Measurements from ENCODE around the gene RET.
A peak's percentile ranks its signal among the peaks of the same experiment; 100 is the strongest.
"Not testable (repeated sequence)": the region's sequence is repeated elsewhere in the genome, so short reads cannot be mapped to it uniquely, and the experiment has no call there.

RET gene

DNA sequence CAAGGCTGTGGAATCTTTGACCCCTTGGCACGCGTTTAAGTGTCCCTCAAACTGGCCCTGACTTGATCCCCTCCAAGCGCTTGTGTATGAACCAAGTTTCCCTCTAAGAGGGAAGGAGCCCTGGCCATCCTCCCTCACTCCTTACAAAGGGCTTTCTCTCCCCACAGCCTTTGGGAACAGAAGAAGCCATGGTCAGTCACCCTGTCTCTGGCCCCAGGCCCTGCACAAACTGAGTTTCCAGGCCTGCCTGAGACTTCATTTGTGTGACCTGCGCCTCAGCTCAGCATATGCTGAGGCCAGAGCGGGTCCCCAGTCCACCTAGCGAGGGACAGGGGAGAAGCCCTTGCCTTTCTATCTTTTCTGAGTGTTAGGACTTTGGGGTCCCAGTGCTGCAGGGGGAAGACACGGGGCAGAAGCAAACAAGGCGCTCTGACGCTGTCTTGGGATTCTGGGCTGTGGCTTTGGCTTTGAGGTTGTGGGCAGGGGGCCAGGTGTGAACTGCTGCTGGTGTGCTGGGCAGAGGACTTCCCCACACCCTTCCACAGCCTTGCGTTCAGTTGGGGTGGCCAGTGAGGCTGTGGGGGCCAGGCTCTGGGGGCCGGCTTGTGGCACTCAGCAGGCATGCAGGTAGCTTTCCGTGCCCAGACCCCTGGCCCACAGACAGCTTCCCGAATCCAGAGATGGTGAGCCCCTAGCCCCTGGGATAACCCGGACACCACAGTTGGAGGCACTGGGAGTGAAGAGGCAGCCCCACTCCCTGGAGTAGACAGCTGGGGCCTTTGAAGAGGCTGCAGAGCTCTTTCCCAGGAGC, 1.5 kb downstream of the RET start:
- no peak for DNase-seq (ENCODE audit: low read depth)

GRCh38 chr10:43078986-43079273, 2.1 kb downstream of the RET start:
- no peak for DNase-seq (ENCODE audit: low read depth)

GRCh38 chr10:43079856-43080255, 3.0 kb downstream of the RET start:
- DNase-seq (ENCODE audit: low read depth) = no peak

DNA sequence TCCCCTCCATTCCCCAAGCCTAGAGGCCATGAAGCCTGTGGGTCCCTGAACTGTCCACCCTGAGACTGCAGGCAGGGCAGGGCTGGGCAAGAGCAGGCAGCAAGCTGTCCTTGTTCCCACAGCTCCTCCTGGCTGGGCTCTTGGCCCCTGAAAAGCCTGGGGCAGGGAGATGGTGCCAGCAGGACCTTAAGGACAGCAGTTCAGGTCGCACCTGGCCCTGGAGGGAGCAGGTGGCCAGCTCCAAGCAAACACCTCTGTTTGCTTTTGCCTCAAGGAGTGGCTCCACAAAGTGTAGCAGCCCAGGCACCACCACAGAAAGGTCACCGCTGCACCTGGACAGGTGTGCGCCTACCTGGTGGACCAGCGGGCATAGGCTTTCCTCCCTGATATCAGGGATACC, 5.2 kb downstream of the RET start:
- DNase-seq (ENCODE audit: low read depth) = no peak

DNA sequence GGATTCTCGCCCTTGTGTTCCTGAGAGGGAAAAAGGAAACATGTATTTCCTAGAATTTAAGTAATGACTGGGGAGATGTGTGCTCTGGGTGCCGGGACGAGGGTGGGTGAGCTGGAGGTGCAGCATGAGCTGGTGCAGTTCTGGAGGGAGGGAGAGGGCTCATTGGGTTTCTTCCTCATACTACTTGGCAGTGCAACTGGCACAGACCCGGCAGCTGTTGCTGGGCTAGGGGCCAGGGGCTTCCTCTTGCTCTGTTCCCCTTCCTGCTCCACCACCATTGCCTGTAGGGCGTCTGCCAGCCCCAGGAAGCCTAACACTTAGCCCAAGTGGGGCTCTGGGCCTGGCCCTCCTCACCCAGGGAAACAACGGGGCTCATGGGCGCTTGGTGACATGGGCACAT, 5.9 kb downstream of the RET start:
- DNase-seq (ENCODE audit: low read depth) = no peak

GRCh38 chr10:43083764-43084163, 6.9 kb downstream of the RET start:
- no peak for DNase-seq (ENCODE audit: low read depth)

DNA sequence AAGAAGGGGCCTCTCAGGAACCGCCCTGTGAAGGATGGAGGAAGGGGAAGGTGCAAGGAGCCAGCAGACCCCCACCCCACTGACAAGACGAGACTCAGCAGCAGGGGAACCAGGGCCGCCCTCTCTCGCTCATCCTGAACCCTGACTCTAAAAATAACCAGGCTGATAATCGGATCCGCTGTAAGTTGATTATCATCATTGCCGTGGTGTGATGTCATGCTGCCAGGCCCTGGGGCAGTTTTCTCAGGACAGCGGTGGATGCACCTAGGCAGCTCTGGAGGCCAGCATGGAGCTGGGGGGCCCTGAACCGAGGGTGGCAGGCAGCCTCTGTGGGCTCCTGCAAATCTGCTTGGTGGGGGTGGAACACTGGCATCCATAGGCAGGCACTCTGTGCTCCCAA, 7.9 kb downstream of the RET start:
- DNase-seq (ENCODE audit: low read depth) = no peak

DNA sequence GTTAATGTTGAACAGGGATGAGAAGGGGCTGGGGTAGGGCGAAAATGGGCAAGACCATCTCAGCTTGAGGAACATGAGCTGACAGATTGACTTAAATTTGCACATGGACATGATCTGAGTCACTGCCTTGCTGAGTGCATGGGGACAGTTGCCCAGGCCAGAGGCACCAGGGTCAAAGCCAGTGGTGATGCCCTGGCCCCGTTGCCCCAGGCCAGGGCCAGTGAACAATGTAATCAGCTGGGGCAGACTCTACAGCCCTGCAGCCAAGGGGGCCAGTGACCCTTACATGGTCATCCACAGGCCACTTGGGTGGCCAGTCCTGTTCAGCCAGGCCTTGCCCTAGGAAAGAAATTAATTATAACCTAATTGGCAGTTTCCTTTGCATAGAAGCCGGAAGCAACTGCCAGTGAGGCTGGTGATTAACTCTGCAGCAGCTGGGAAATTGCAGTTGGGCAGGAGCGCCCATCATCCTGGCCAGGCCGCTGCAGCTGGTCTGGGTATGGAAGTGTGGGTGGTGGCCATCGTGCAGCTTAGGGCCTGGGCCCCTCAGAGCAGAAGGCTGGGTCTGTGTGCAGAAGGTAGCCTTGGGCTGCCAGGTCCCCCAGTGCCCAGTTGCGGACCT, 9.6 kb downstream of the RET start:
- DNase-seq (ENCODE audit: low read depth) = no peak

- DNase-seq (ENCODE audit: low read depth) = no peak
Measured at GRCh38 chr10:43089519-43089918, 12.7 kb downstream of the RET start.

GRCh38 chr10:43090188-43090587, 13.3 kb downstream of the RET start:
- DNase-seq (ENCODE audit: low read depth) = no peak

DNA sequence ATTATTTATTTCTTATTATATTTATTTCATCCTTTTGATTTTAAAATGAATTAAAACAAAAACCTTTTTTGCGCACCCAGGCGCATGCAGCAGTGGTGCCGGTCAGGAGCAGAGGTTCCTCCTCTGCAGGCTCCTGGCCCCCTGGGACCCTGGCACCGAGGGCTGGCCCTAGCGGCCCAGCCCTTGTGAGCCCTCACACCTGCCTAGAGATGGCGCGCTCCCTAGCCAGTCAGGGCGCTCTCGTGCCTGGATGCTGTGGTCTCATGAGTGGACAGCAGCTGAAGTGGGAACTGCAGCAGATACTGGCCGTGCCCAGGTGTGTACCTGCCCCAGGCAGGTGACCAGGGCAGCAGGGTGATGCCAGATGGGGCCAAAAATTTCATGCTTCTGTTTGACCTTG, 13.8 kb downstream of the RET start:
- no peak for DNase-seq (ENCODE audit: low read depth)

DNA sequence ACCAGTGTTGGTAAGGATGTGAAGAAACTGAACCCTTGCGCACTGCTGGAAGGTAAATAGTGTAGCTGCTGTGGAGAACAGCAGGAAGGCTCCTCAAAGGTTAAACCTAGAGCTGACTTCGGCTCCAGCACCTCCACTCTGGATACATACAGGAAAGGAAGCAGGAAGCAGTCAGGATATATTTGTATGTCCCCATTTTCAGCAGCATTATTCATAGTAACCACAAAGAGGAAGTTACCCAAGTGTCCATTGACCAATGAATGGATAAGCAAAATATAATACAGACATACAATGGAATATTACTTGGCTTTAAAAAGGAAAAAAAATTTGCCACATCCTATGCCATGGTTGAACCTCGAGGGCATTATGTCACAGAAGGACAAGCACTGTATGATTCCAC, 15.0 kb downstream of the RET start:
- DNase-seq (ENCODE audit: low read depth) = no peak

- DNase-seq (ENCODE audit: low read depth) = no peak
Measured at GRCh38 chr10:43093423-43094076, 16.7 kb downstream of the RET start.

GRCh38 chr10:43094085-43094484, 17.2 kb downstream of the RET start:
- DNase-seq (ENCODE audit: low read depth) = no peak

DNA sequence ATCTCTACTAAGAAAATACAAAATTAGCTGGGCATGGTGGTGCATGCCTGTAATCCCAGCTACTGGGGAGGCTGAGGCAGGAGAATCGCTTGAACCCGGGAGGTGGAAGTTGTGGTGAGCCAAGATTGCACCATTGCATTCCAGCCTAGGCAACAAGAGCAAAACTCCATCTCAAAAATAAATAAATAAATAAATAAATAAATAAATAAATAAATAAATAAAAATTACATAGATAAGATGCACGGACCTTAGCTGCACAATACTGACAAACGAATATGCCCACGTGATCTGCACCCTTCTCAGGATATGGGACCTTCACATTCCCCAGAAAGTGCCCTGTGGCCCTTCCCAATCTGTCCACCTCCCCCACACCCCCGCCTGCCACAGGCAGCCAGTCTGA, 22.5 kb downstream of the RET start:
- DNase-seq (ENCODE audit: low read depth) = not testable (repeated sequence)

DNA sequence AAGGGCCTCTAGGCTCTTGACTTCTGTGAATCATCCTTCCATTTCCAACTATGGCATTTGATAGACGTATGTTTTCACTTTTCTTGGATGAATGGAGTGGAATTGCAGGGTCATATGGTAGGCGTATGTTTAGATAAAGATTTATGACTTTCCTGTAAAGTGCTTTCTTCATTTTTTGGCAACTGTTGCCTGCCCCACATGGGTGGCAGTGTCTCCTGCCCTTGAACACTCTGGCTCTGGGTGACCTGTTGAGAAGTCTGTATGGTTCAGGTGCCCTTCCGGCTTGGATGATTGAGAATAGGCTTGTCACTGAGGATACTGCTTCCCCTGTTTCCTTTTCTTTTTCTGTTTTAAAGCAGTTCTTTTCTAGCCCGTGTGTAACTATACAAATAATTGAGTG, 23.1 kb downstream of the RET start:
- no peak for DNase-seq (ENCODE audit: low read depth)

DNA sequence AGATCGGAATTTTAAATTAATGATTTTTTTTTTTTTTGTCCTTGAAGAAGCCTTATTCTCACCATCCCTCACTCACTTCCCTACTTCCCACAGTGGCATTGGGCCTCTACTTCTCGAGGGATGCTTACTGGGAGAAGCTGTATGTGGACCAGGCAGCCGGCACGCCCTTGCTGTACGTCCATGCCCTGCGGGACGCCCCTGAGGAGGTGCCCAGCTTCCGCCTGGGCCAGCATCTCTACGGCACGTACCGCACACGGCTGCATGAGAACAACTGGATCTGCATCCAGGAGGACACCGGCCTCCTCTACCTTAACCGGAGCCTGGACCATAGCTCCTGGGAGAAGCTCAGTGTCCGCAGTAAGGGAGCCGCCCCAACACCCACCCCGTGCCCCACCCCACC, 23.5 kb downstream of the RET start:
- DNase-seq (ENCODE audit: low read depth) = no peak

DNA sequence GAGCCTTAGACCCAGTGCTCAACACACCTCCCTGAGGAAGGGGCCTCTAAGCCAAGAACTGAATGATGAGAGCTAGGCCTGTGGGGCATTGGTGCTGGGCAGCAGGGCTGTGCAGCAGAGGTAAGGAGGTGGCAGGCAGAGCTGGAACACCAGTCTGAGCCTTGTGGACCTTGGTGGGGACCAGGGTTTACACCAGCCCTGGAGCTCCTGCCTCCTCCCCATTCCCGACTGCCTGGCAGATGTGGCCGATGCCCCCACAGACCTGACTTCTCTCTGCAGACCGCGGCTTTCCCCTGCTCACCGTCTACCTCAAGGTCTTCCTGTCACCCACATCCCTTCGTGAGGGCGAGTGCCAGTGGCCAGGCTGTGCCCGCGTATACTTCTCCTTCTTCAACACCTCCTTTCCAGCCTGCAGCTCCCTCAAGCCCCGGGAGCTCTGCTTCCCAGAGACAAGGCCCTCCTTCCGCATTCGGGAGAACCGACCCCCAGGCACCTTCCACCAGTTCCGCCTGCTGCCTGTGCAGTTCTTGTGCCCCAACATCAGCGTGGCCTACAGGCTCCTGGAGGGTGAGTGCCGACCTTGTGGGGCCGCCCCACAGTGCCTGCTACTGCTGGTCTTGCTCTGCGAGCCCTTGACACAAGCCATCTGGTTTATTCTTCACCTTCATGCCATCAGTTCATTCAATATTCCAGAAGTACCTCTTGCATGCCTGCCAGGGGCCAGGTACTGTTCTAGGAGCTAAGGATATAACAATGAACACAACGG, 25.4 kb downstream of the RET start:
- no peak for DNase-seq (ENCODE audit: low read depth)

- peak; percentile 58 for DNase-seq (ENCODE audit: low read depth)
Measured at GRCh38 chr10:43105102-43105955, 28.5 kb downstream of the RET start.

DNA sequence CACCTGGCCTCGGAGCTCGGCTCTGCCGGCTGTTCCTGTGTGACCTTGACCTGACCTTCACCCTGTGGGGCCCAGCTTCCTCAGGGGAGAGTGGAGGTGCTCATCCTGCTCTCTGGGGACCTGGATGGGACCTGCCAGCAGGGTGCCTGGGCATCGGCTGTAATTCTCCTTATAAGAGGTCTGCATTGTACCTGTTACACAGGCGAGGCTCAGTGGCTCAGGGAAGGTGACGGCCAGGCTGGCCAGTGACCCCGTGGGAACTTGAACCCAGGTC, 29.0 kb downstream of the RET start:
- DNase-seq (ENCODE audit: low read depth) = no peak

- DNase-seq (ENCODE audit: low read depth) = no peak
Measured at GRCh38 chr10:43106256-43107091, 29.6 kb downstream of the RET start.
